Measurements from ENCODE around the gene STK32B. TPM values are rescaled to one million over a fixed set of nuclear protein-coding genes. Genes with fewer than 3 reads are reported as not detected.

The STK32B gene
- total and polyA plus RNA-seq, 2 of the 8 experiments (the other 6 are each of a cell fraction or from before 2014, with no cell fraction given), result 2.3 to 2.5 TPM

DNA sequence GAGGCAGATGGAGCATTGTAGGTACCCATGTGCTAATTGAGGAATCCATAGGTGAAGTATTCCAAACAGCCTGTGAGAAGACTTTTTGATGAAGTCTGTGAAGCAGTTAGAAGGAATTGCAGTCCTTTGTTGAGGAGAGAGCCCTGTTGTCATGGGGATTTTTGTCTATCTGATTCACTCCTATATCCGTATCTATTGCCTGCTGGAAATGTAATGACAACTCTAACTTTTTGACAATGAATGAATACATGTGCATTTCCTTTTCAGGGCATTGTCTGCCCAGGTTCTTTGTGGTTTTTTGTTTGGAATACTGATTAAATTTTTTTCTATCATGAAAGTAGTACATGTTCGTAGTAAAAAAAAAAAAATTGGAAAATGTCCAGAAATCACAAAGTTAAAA, 31.1 kb downstream of the STK32B start:
- Histone ChIP-seq H2BK12ac (ENCODE audit: low read depth, low read length) (no peak overlapping the region), H3K4me1 (replicated peaks in 1 of 4; ENCODE audit: control insufficient read depth in 3 of 4, insufficient read depth in 4 of 4, low read length in 3 of 4) (0 out of 7 replicates have a peak, but pooled peaks cover 0 to under 1% (median 0%) of the 10 kb centered on the region in 4 experiments), H2BK20ac (ENCODE audit: low read length) (no peak overlapping the region), H2AFZ (ENCODE audit: low read length) (no peak overlapping the region), H4K20me1 (replicated peaks in 1 of 2; ENCODE audit: control insufficient read depth in 1 of 2, insufficient read depth in 2 of 2, low read length in 2 of 2) (no peaks in the 10 kb centered on the region), H3K23me2 (ENCODE audit: low read depth, low read length) (no peaks in the 10 kb centered on the region), H2BK120ac (replicated peaks; ENCODE audit: low read depth, low read length) (no peak overlapping the region), H2AK5ac (ENCODE audit: low read depth, low read length) (no peak overlapping the region), H3K9ac (replicated peaks in 1 of 4; ENCODE audit: extremely low read depth in 1 of 4, low read depth in 3 of 4, low read length in 3 of 4) (no peak overlapping the region), H3K36me3 (ENCODE audit: control insufficient read depth in 2 of 4, insufficient read depth in 4 of 4, low read length in 3 of 4) (no peaks in the 10 kb centered on the region), H3K4ac (replicated peaks; ENCODE audit: insufficient read length, low read depth, low read length) (no peak overlapping the region), H3K4me3 (ENCODE audit: extremely low read depth in 1 of 4, insufficient read depth in 2 of 4, low read depth in 3 of 4, low read length in 4 of 4) (no peak overlapping the region), H2BK5ac (ENCODE audit: low read depth, low read length) (no peak overlapping the region), H3K9me3 (ENCODE audit: insufficient read depth in 2 of 2, low read depth in 1 of 2, low read length in 1 of 2) (peaks cover 3% of the 10 kb centered on the region in 2 experiments; a peak in 1 of 4 replicates), H3K79me1 (ENCODE audit: low read depth, low read length) (no peaks in the 10 kb centered on the region), H4K8ac (ENCODE audit: extremely low read depth, insufficient read depth, low read length) (no peak overlapping the region), H3K18ac (ENCODE audit: extremely low read depth, low read length) (no peak overlapping the region), H3K27ac (ENCODE audit: low read depth, low read length) (no peak overlapping the region), H3K56ac (replicated peaks; ENCODE audit: insufficient read length, low read depth, low read length) (no peak overlapping the region), H3K4me2 (ENCODE audit: insufficient read depth in 1 of 2, low read depth in 2 of 2, low read length in 2 of 2) (no peak overlapping the region), H3K27me3 (replicated peaks in 1 of 4; ENCODE audit: control insufficient read depth in 3 of 4, extremely low read depth in 1 of 4, insufficient read depth in 3 of 4, low read length in 3 of 4) (no peaks in the 10 kb centered on the region), H3K14ac (ENCODE audit: insufficient read length) (no peak overlapping the region), H3K79me2 (ENCODE audit: control insufficient read depth in 1 of 2, insufficient read depth in 2 of 2, low read length in 2 of 2) (no peaks in the 10 kb centered on the region), H3K23ac (ENCODE audit: insufficient read length) (no peak overlapping the region), H4K91ac (replicated peaks; ENCODE audit: insufficient read length, low read length) (no peak overlapping the region), H4K5ac (ENCODE audit: insufficient read length, low read depth, low read length) (no peak overlapping the region), H2BK15ac (ENCODE audit: low read length) (no peak overlapping the region)
- POLR2A ChIA-PET (ENCODE audit: partially characterized antibody), result no interaction called here
- no peak for DNase-seq (ENCODE audit: low read depth in 1 of 2, low spot score in 2 of 2)
- 95% methylated on average over 2 of the region's 2 CpGs; no CpG with 5 or more reads in 1 of the 2 experiments for WGBS, 2 experiments (ENCODE audit: extremely low coverage in 1 of 2, insufficient coverage in 1 of 2, insufficient read length in 1 of 2, insufficient replicate concordance in 2 of 2, low coverage in 1 of 2, low lambda C conversion rate in 2 of 2, missing lambda C conversion rate in 1 of 2)
- CTCF ChIA-PET (ENCODE audit: partially characterized antibody), result no interaction called here
- FAIRE-seq, result no peak
- no peak for TF ChIP-seq PHF8 (conservative IDR thresholded peaks at IDR 0.05; ENCODE audit: low read depth, low read length)
- no peak for TF ChIP-seq EZH2 (IDR thresholded peaks at IDR 0.05; ENCODE audit: low read depth, low read length, severe bottlenecking)
- no peak for TF ChIP-seq NRF1 (IDR thresholded peaks at IDR 0.05; ENCODE audit: low read depth, low read length)
- TF ChIP-seq SIX5 (IDR thresholded peaks at IDR 0.05; ENCODE audit: low read depth, low read length), result no peak
- no peak for TF ChIP-seq SUZ12 (IDR thresholded peaks at IDR 0.05; ENCODE audit: low read length)
- TF ChIP-seq SP4 (IDR thresholded peaks at IDR 0.05; ENCODE audit: low read length), result no peak
- TF ChIP-seq KDM1A (IDR thresholded peaks at IDR 0.05; ENCODE audit: borderline replicate concordance, low read length), result no peak
- no peak for TF ChIP-seq FOSL1 (IDR thresholded peaks at IDR 0.05; ENCODE audit: insufficient read depth, low read depth, low read length)
- TF ChIP-seq, protein P1, sequence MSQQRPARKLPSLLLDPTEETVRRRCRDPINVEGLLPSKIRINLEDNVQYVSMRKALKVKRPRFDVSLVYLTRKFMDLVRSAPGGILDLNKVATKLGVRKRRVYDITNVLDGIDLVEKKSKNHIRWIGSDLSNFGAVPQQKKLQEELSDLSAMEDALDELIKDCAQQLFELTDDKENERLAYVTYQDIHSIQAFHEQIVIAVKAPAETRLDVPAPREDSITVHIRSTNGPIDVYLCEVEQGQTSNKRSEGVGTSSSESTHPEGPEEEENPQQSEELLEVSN (IDR thresholded peaks at IDR 0.05), result no peak
- no peak for TF ChIP-seq BCL11A (IDR thresholded peaks at IDR 0.05; ENCODE audit: low read depth in 2 of 2, low read length in 2 of 2)
- TF ChIP-seq JUN (IDR thresholded peaks at IDR 0.05; ENCODE audit: low read depth, low read length), result no peak
- TF ChIP-seq BACH1 (IDR thresholded peaks at IDR 0.05; ENCODE audit: low read length), result no peak
- TF ChIP-seq, protein P2, sequence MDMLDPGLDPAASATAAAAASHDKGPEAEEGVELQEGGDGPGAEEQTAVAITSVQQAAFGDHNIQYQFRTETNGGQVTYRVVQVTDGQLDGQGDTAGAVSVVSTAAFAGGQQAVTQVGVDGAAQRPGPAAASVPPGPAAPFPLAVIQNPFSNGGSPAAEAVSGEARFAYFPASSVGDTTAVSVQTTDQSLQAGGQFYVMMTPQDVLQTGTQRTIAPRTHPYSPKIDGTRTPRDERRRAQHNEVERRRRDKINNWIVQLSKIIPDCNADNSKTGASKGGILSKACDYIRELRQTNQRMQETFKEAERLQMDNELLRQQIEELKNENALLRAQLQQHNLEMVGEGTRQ (IDR thresholded peaks at IDR 0.05; ENCODE audit: low read length), result no peak

Data from H1 (cell line).